OCI-LY1 (cell line): ENCODE measurements around the gene ACSL6.

ENCODE experiments used
- CTCF ChIP-seq: fragments of 200-600 bp; sonication (generic), shearing (Covaris generic); IDR thresholded peaks from 2 replicates; pipeline ENCODE4 v1.5.1; 2017; ENCODE audit warnings: mild to moderate bottlenecking, antibody characterized with exemption, low read length, moderate library complexity, mixed read lengths
- EZH2 ChIP-seq: fragments of 200-600 bp; sonication (generic), shearing (Covaris generic); IDR thresholded peaks from 2 replicates; pipeline ENCODE4 v1.8.0; 2017; ENCODE audit warnings: borderline replicate concordance, mixed run types, mild to moderate bottlenecking, antibody characterized with exemption, low read length, moderate library complexity, mixed read lengths

GRCh38 chr5:132037353-132037752 is 25.9 kb upstream of the ACSL6 start:
- no peak for TF ChIP-seq CTCF
- TF ChIP-seq EZH2, result no peak
